Astrocyte (in vitro differentiated cells and primary cell): ENCODE measurements around the gene FAM120B. TPM values are rescaled to one million over a fixed set of nuclear protein-coding genes. Genes with fewer than 3 reads are reported as not detected.
A peak's percentile ranks its signal among the peaks of the same experiment; 100 is the strongest.

Source experiments
- DNase-seq: peaks from one replicate; pipeline ENCODE4 v3.0.0-alpha.2; 2010; ENCODE audit warnings: low read depth
- FAIRE-seq: peaks from 2 replicates; lab custom pipeline; 2011; peaks lifted over from hg19 to GRCh38; lab: Jason Lieb, UNC
- H2AFZ ChIP-seq: 2 replicates; pipeline ENCODE4 v1.6.0; 2012; ENCODE audit warnings: low read depth, low read length, inconsistent platforms
- H3K27ac ChIP-seq: 2 replicates; pipeline ENCODE4 v1.5.1; 2011; ENCODE audit warnings: low read depth, low read length, inconsistent platforms
- H3K27me3 ChIP-seq: 2 replicates; pipeline ENCODE4 v1.6.0; 2011; ENCODE audit warnings: low read length, inconsistent platforms; ENCODE audit not compliant: insufficient read depth
- H3K36me3 ChIP-seq: 2 replicates; pipeline ENCODE4 v1.5.1; 2011; ENCODE audit warnings: low read length, inconsistent platforms; ENCODE audit not compliant: insufficient read depth
- H3K4me1 ChIP-seq: 2 replicates; pipeline ENCODE4 v1.5.1; 2011; ENCODE audit warnings: low read length, inconsistent platforms; ENCODE audit not compliant: insufficient read depth
- H3K4me2 ChIP-seq: 2 replicates; pipeline ENCODE4 v1.6.0; 2012; ENCODE audit warnings: low read length, inconsistent platforms
- H3K4me3 ChIP-seq: 2 replicates; pipeline ENCODE4 v1.5.1; 2011; ENCODE audit warnings: low read depth, mild to moderate bottlenecking, low read length, inconsistent platforms; ENCODE audit not compliant: insufficient read depth
- H3K79me2 ChIP-seq: 2 replicates; pipeline ENCODE4 v1.6.0; 2012; ENCODE audit warnings: mild to moderate bottlenecking, low read length, inconsistent platforms; ENCODE audit not compliant: insufficient read depth
- H3K9ac ChIP-seq: 2 replicates; pipeline ENCODE4 v1.6.0; 2012; ENCODE audit warnings: mild to moderate bottlenecking, low read length, inconsistent platforms
- H3K9me3 ChIP-seq: 2 replicates; pipeline ENCODE4 v1.5.1; 2012; ENCODE audit warnings: low read depth, mild to moderate bottlenecking, low read length, inconsistent platforms; ENCODE audit not compliant: insufficient read depth
- H4K20me1 ChIP-seq: 2 replicates; pipeline ENCODE4 v1.6.0; 2012; ENCODE audit warnings: low read length, inconsistent platforms; ENCODE audit not compliant: insufficient read depth
- H3K27ac Mint-ChIP-seq: one replicate; pipeline ENCODE4 v1.8.0; 2021; ENCODE audit warnings: mild to moderate bottlenecking, mixed read lengths; ENCODE audit not compliant: unreplicated experiment
- H3K27me3 Mint-ChIP-seq: one replicate; pipeline ENCODE4 v1.8.0; 2021; ENCODE audit warnings: low read depth, mixed read lengths; ENCODE audit not compliant: unreplicated experiment
- H3K36me3 Mint-ChIP-seq: one replicate; pipeline ENCODE4 v1.8.0; 2021; ENCODE audit warnings: low read depth, mixed read lengths; ENCODE audit not compliant: unreplicated experiment
- H3K4me1 Mint-ChIP-seq: one replicate; pipeline ENCODE4 v1.8.0; 2021; ENCODE audit warnings: low read depth, mixed read lengths; ENCODE audit not compliant: unreplicated experiment
- H3K4me3 Mint-ChIP-seq: one replicate; pipeline ENCODE4 v1.8.0; 2021; ENCODE audit warnings: mild to moderate bottlenecking, moderate library complexity, mixed read lengths; ENCODE audit not compliant: unreplicated experiment
- H3K9me3 Mint-ChIP-seq: one replicate; pipeline ENCODE4 v1.8.0; 2021; ENCODE audit warnings: mild to moderate bottlenecking, mixed read lengths; ENCODE audit not compliant: unreplicated experiment
- EZH2 ChIP-seq: IDR thresholded peaks from 2 replicates; pipeline ENCODE4 v1.6.1; 2012; ENCODE audit warnings: mild to moderate bottlenecking, low read length, inconsistent platforms; ENCODE audit not compliant: insufficient read depth
- total RNA-seq: library from RNA; stranded (reverse); gene quantifications from 2 replicates; pipeline ENCODE4 v1.2.1, GENCODE V29; 2021
- TF ChIP-seq, protein P1 (sequence below): IDR thresholded peaks from 2 replicates; pipeline ENCODE4 v1.5.1; 2011; ENCODE audit warnings: low read depth, mild to moderate bottlenecking, inconsistent platforms, low read length, moderate library complexity; ENCODE audit not compliant: insufficient read depth

Gene FAM120B
- total RNA-seq, 1 donor from 2014 or later, result 29.8 TPM

DNA sequence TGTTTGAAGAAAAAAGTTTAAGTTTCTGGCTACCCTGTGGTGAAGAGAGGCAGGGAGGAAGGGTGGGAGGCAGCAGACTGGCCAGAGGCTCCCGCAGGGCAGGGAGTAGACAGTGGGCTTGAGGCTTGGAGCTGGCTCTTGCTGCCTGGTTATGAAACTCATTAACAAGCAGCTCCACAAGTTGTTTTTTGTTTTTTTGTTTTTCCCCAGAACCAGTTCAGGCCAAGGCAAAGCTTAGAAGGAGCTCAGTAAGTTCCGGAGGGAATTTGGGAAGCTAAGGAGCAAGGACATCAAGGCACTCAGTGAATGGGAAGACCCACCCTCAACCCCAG is 19.7 kb upstream of the FAM120B start:
- peaks cover 46% of the 10 kb centered on the region for H3K27me3 ChIP-seq
- TF ChIP-seq, protein P1, sequence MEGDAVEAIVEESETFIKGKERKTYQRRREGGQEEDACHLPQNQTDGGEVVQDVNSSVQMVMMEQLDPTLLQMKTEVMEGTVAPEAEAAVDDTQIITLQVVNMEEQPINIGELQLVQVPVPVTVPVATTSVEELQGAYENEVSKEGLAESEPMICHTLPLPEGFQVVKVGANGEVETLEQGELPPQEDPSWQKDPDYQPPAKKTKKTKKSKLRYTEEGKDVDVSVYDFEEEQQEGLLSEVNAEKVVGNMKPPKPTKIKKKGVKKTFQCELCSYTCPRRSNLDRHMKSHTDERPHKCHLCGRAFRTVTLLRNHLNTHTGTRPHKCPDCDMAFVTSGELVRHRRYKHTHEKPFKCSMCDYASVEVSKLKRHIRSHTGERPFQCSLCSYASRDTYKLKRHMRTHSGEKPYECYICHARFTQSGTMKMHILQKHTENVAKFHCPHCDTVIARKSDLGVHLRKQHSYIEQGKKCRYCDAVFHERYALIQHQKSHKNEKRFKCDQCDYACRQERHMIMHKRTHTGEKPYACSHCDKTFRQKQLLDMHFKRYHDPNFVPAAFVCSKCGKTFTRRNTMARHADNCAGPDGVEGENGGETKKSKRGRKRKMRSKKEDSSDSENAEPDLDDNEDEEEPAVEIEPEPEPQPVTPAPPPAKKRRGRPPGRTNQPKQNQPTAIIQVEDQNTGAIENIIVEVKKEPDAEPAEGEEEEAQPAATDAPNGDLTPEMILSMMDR, result no peak
- TF ChIP-seq EZH2, result no peak
- Mint-ChIP-seq H3K4me3 (peak overlapping the region; percentile 54), H3K36me3 (peaks cover 5% of the 10 kb centered on the region), H3K27me3 (peaks cover 45% of the 10 kb centered on the region), H3K27ac (no peak overlapping the region), H3K4me1 (peaks cover 8% of the 10 kb centered on the region), H3K9me3 (no peaks in the 10 kb centered on the region)
- no peaks in the 10 kb centered on the region for H3K36me3 ChIP-seq
- no peaks in the 10 kb centered on the region for H3K79me2 ChIP-seq
- FAIRE-seq, result no peak
- H2AFZ ChIP-seq, result no peak overlapping the region
- H3K9ac ChIP-seq, result no peak overlapping the region
- peaks cover 3% of the 10 kb centered on the region for H3K4me1 ChIP-seq
- DNase-seq, result no peak
- peak overlapping the region; percentile 11 for H3K4me2 ChIP-seq
- H3K4me3 ChIP-seq, result no peak overlapping the region
- no peak overlapping the region for H3K27ac ChIP-seq
- H4K20me1 ChIP-seq, result peaks cover 7% of the 10 kb centered on the region
- no peaks in the 10 kb centered on the region for H3K9me3 ChIP-seq

DNA sequence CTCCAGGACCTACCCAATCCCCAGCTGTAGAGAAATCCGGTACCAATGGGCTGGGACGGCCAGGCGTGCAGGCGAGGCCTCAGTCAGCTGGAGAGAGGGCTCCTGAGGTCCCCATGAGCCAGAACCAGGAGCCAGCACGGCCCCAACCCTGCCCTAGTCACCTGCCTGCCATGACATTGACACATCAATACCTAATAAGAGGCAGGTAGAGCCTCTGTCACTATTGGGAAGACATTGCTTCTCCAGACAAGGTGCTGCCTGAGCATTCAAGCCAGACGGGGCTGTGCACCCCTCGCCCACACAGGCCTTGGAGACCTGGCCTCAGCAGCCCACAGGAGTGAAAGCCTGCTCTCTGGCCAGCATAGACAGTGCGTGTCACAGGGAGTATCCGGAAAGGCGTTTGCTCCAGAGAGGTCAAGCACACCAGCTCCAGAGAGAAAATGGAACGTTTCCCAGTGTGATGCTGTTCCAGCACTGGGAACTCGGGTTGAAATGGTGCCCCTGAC is 19.1 kb upstream of the FAM120B start:
- H3K27ac Mint-ChIP-seq, result no peak overlapping the region
- Histone ChIP-seq H3K36me3 (no peaks in the 10 kb centered on the region), H3K4me3 (no peak overlapping the region), H3K9ac (no peak overlapping the region), H3K79me2 (no peaks in the 10 kb centered on the region), H3K4me1 (peaks cover 3% of the 10 kb centered on the region), H3K9me3 (no peaks in the 10 kb centered on the region), H4K20me1 (peaks cover 12% of the 10 kb centered on the region), H3K4me2 (no peak overlapping the region), H3K27me3 (peaks cover 51% of the 10 kb centered on the region), H3K27ac (no peak overlapping the region), H2AFZ (no peak overlapping the region)
- H3K4me3 Mint-ChIP-seq, result no peak overlapping the region
- H3K4me1 Mint-ChIP-seq, result peaks cover 11% of the 10 kb centered on the region
- no peaks in the 10 kb centered on the region for H3K9me3 Mint-ChIP-seq
- peaks cover 5% of the 10 kb centered on the region for H3K36me3 Mint-ChIP-seq
- no peak for TF ChIP-seq EZH2
- TF ChIP-seq, protein P1, result no peak
- no peak for DNase-seq
- peaks cover 49% of the 10 kb centered on the region for H3K27me3 Mint-ChIP-seq
- FAIRE-seq, result no peak

DNA sequence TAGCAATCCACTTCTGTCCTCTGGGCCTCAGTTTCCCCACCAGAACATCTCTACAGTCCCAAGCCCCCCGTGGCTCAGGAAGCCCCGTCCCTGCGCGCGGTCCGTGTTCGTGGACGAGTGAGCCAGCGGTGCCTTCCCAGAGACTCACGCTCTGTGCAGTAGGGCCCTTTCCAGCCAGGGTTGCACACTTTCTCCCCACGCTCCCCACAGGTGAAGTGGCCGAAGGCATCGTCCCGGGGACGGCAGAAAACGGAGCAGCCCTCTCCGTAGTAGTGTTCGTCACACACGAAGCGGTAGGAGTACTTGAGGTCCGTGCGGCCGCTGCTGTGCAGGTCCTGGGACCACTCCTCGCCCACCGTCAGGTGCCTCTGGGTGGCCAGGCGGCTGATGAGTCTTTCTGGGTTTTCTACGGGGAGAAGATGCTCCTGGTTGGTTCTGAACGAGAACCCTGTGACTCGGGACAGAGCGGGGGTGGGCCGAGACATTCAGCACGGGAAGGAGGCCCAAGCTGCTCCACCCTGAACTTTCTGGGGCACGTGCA is 18.4 kb upstream of the FAM120B start:
- Histone ChIP-seq H2AFZ (no peak overlapping the region), H3K27me3 (peaks cover 58% of the 10 kb centered on the region), H3K4me3 (no peak overlapping the region), H3K9ac (no peak overlapping the region), H3K4me1 (peaks cover 3% of the 10 kb centered on the region), H3K4me2 (no peak overlapping the region), H3K36me3 (no peaks in the 10 kb centered on the region), H4K20me1 (peaks cover 19% of the 10 kb centered on the region), H3K79me2 (no peaks in the 10 kb centered on the region), H3K9me3 (no peaks in the 10 kb centered on the region), H3K27ac (no peak overlapping the region)
- TF ChIP-seq, protein P1, result no peak
- TF ChIP-seq EZH2, result no peak
- H3K9me3 Mint-ChIP-seq, result no peaks in the 10 kb centered on the region
- H3K36me3 Mint-ChIP-seq, result peaks cover 5% of the 10 kb centered on the region
- DNase-seq, result no peak
- H3K27ac Mint-ChIP-seq, result no peak overlapping the region
- peaks cover 13% of the 10 kb centered on the region for H3K4me1 Mint-ChIP-seq
- no peak for FAIRE-seq
- H3K27me3 Mint-ChIP-seq, result peaks cover 56% of the 10 kb centered on the region
- H3K4me3 Mint-ChIP-seq, result peak overlapping the region; percentile 76
